Measurements from ENCODE around the gene MSMO1.

DNA sequence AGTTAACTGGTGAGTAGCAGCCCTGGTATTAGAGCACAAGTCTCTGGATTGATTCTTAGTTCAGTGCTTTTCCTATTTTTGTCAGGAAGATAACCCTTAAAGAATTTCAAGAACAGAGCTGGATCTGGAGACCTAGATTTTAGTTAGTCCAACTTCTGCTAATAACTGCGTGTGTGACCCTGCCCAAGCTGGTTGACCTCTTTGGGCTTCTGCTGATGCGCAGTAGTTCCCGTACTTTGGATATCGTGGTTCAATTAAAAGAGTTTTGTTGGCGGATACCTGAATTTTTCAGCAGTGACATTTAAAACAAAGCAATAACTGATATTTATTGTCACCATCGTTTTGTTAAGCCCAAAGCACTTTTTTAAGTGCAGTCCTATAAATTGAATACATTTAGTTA lies 9.3 kb downstream of the MSMO1 start:
- TF ChIP-seq POLR2AphosphoS5 (IDR thresholded peaks at IDR 0.05; ENCODE audit: borderline replicate concordance, low read depth, low read length) = no peak
- TF ChIP-seq EZH2 (IDR thresholded peaks at IDR 0.05) = no peak
- no peak for TF ChIP-seq FOXP2 (optimal IDR thresholded peaks at IDR 0.05; ENCODE audit: control extremely low read depth, extremely low read length, insufficient read depth)
